GM18505 (cell line): ENCODE measurements around the gene ZNF142.

ENCODE experiments used
- ATAC-seq: cut with Tn5 transposase; IDR thresholded peaks from one replicate; pipeline ENCODE4 v1.9.1; 2021; ENCODE audit not compliant: unreplicated experiment
- POLR2A ChIP-seq: IDR thresholded peaks from 4 replicates; pipeline ENCODE4 v1.6.1; 2011; ENCODE audit warnings: borderline replicate concordance; ENCODE audit not compliant: insufficient read depth, insufficient read length; ENCODE audit errors: extremely low read depth

The ZNF142 gene

GRCh38 chr2:218642121-218642656 lies 17.2 kb downstream of the ZNF142 start:
- TF ChIP-seq POLR2A: no peak
- no peak for ATAC-seq

DNA sequence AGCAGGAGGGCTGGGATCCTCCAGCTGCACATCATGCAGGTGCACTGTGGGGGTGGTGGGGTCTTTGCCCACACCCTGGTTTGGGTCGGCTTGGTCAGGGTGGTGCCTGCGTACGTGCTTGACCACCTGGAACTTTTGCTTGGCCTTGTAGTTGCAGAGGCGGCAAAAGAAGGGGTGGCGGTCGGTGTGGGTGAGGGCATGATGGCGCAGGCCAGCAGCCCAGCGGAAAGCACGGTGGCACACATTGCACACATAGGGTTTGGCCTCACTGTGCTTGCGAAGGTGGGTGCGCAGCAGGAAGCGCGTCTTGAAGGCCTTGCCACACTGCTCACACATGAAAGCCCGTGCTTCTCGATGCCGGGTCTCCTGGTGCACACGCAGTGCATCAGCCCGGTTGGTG lies 21.1 kb downstream of the ZNF142 start:
- TF ChIP-seq POLR2A: no peak
- no peak for ATAC-seq

DNA sequence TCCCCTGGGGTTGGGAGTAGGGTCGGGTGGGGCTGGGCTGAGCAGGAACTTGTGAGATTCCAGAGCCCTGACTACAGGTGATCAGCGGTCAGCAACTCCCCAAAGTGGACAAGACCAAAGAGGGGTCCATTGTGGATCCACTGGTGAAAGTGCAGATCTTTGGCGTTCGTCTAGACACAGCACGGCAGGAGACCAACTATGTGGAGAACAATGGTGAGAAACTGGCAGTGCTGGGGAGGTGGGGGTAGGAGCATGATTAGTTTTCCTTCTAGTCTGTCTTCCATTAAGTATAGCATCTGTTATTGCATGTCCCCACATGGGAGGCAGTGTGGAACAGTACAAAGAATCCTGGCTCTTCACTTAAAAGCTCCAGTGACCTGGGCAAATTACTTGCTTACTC lies 23.7 kb downstream of the ZNF142 start:
- ATAC-seq: no peak
- no peak for TF ChIP-seq POLR2A

DNA sequence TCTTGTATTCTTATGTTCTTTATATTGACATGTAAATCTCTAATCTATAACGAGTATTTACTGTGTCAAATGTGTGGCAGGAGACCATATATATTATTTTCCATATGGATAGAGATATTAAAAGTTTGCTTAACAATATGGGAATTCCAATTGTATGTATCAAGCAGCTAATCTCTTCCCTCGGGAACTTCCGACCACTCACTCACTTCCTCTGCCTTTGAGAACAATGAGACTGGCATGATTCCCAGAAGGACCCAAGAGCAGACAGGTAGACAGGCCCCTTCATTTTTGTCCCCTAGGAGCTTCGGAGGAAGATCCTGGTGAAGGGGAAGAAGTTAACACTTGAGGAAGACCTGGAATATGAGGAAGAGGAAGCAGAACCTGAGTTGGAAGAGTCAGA lies 27.6 kb downstream of the ZNF142 start:
- no peak for TF ChIP-seq POLR2A
- no peak for ATAC-seq

DNA sequence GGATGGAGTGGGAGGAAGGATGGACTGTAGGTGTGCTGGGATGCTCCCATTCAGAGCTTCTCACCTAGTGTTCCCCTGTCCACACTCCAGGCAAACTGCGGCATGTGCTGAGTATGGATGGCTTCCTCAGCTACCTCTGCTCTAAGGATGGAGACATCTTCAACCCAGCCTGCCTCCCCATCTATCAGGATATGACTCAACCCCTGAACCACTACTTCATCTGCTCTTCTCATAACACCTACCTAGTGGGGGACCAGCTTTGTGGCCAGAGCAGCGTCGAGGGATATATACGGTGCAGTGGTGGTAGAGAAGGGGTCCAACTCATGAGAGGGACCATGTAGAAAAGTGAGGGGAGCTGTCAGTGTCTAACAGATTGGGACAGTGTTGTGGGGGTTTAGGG lies 31.5 kb downstream of the ZNF142 start:
- no peak for TF ChIP-seq POLR2A
- ATAC-seq: no peak

GRCh38 chr2:218626369-218626768 lies 33.1 kb downstream of the ZNF142 start:
- no peak for ATAC-seq

DNA sequence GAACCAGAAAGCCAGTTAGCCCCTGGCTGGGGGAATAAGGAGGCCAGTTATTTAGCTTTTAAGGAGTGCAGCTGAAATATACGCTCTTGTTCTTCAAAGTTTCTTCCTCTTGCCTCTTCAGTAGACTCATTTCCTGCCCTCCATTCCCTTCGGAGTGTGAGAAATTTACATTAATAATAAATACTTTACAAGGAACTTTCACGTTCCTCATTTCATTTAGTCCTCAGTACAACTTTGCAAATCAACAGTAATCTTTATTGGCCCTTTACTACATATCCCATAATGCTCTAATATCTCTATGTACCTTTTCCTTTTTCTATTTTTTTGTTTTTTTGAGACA lies 36.1 kb downstream of the ZNF142 start:
- no peak for TF ChIP-seq POLR2A
- no peak for ATAC-seq

More at GRCh38 chr2:218626369-218626768, 33.1 kb downstream of the ZNF142 start:
- no peak for TF ChIP-seq POLR2A

DNA sequence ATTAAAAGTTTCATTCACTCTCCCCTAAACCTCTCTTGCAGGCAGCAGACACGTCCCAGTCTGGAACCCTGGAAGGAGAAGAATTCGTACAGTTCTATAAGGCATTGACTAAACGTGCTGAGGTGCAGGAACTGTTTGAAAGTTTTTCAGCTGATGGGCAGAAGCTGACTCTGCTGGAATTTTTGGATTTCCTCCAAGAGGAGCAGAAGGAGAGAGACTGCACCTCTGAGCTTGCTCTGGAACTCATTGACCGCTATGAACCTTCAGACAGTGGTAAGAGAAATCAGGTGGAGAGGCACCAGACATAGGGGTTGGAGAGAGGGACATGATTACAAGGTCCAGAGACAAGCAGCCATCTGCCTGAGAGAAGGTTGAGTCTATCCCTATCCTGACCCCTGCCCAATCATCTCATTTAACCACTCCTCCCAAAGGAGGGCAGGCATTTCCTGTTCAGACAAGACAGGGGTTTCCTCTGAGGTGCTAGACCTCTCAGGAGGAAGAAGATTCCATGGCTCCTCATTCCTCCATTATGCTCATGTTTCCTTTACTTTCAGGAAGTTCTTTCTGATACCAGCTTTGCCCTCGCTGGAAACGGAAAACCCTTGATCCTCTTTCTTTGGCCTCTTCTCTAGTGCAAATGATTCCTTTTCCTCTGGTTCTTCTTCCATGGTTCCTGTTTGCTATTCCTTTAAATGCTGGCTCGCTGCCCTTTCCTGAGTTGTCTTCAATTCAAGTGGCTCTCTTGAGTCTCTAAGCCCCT lies 36.6 kb downstream of the ZNF142 start:
- ATAC-seq: no peak
- TF ChIP-seq POLR2A: no peak

GRCh38 chr2:218621007-218621406 lies 38.4 kb downstream of the ZNF142 start:
- no peak for ATAC-seq
- TF ChIP-seq POLR2A: no peak

DNA sequence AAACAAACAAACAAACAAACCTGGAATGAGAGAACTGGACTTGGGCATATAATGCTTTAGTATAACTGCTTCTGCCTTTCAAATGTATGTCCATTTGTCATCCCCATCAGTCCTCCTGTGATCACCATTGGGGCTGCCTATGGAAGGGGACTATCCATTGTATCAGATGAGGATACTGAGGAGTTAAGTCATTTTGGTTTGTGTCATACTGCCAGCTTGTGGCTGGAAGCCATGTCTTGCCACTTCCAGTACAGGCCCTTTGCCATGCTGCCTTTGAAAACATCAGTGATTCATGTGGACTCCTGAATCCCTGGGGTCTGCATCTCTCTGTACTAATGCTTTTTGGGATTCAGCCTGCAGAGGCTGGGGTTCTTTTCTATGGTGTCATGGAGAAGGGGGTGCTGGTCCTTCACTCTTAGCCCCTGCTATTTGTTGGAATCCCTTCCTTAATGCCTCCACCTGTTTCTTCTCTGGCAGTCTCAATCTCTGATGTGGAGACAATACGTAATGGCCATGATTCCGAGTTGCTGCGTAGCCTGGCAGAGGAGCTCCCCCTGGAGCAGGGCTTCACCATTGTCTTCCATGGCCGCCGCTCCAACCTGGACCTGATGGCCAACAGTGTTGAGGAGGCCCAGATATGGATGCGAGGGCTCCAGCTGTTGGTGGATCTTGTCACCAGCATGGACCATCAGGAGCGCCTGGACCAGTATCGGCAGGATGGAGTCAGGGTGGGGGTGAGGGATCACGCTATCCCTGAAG lies 41.1 kb downstream of the ZNF142 start:
- TF ChIP-seq POLR2A: no peak
- ATAC-seq: no peak

GRCh38 chr2:218615868-218616315 lies 43.5 kb downstream of the ZNF142 start:
- no peak for TF ChIP-seq POLR2A
- ATAC-seq: no peak

GRCh38 chr2:218607436-218608115 lies 51.8 kb downstream of the ZNF142 start, which contains the start of gene PLCD4:
TSS of gene PLCD4 (plus strand) at chr2:218607899. CDS start at chr2:218615740, 7,841 bp downstream.
- no peak for ATAC-seq

DNA sequence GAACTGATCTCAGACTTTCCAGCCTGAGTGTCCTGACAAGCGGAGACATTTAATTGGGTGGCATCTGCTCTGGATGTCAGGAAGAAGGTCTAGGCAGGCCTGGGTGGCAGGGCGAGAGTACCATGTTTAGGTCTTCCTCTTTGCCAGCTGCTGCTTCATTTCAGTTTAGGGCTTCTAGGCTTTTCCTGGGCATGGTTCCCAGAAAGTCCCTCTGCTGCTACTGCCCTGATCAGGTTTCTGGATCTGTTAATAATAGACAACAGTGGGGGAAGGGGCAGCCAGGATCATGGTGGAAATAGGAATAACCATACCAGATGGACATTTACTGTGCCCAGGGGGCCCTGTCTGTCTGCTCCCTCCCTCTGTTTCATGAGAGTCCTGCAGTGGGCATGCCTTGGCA lies 54.0 kb downstream of the ZNF142 start:
- no peak for ATAC-seq
- TF ChIP-seq POLR2A: no peak

More at GRCh38 chr2:218607436-218608115, 51.8 kb downstream of the ZNF142 start, which contains the start of gene PLCD4:
- TF ChIP-seq POLR2A: no peak
